ENCODE data around the gene NETO2.
A peak's percentile ranks its signal among the peaks of the same experiment; 100 is the strongest.
"Not testable (repeated sequence)": the region's sequence is repeated elsewhere in the genome, so short reads cannot be mapped to it uniquely, and the experiment has no call there.

The NETO2 gene

GRCh38 chr16:47143677-47144558 is at the start of gene NETO2:
Gene NETO2 (minus strand): TSS chr16:47143945. CDS start chr16:47143612, 333 bp downstream.
- FAIRE-seq (no peak), DNase-seq (ENCODE audit: insufficient read length, low spot score) (peak; percentile 22)
- peak; percentile 36 for TF ChIP-seq CTCF (IDR thresholded peaks at IDR 0.05; ENCODE audit: insufficient read depth, missing control alignments)

- DNase-seq (ENCODE audit: insufficient read length, low spot score) (no peak), FAIRE-seq (no peak)
Observed at GRCh38 chr16:47182318-47182717, 38.6 kb upstream of the NETO2 start.

GRCh38 chr16:47181066-47181465 is 37.3 kb upstream of the NETO2 start:
- not testable (repeated sequence) for DNase-seq (ENCODE audit: insufficient read length, low spot score); FAIRE-seq

More at GRCh38 chr16:47182318-47182717, 38.6 kb upstream of the NETO2 start:
- TF ChIP-seq CTCF (IDR thresholded peaks at IDR 0.05; ENCODE audit: insufficient read depth, missing control alignments), result no peak

- TF ChIP-seq CTCF (IDR thresholded peaks at IDR 0.05; ENCODE audit: insufficient read depth, missing control alignments), result no peak
- FAIRE-seq, result no peak
- DNase-seq (ENCODE audit: insufficient read length, low spot score), result no peak
Observed at GRCh38 chr16:47180073-47180472, 36.3 kb upstream of the NETO2 start.

- DNase-seq (ENCODE audit: insufficient read length, low spot score) (no peak), FAIRE-seq (no peak)
- no peak for TF ChIP-seq CTCF (IDR thresholded peaks at IDR 0.05; ENCODE audit: insufficient read depth, missing control alignments)
Observed at GRCh38 chr16:47175152-47175551, 31.4 kb upstream of the NETO2 start.

- FAIRE-seq, result no peak
- DNase-seq (ENCODE audit: insufficient read length, low spot score), result no peak
- TF ChIP-seq CTCF (IDR thresholded peaks at IDR 0.05; ENCODE audit: insufficient read depth, missing control alignments), result peak; percentile 6
Observed at GRCh38 chr16:47162670-47163420, 19.1 kb upstream of the NETO2 start.

- no peak for TF ChIP-seq CTCF (IDR thresholded peaks at IDR 0.05; ENCODE audit: insufficient read depth, missing control alignments)
- no peak for FAIRE-seq
- DNase-seq (ENCODE audit: insufficient read length, low spot score), result no peak
Observed at GRCh38 chr16:47161464-47161863, 17.7 kb upstream of the NETO2 start.
